Heart right ventricle (tissue), 16 donors: Measurements from ENCODE around the gene TCF7L2. TPM values are rescaled to one million over a fixed set of nuclear protein-coding genes. Genes with fewer than 3 reads are reported as not detected.

Experiments
- ATAC-seq, 8 donors: fragments of 200-7000 bp; cut with Tn5 transposase; one replicate each; pipeline ENCODE4 v1.9.1; 2020; ENCODE audit warnings: mild to moderate bottlenecking in 8 of 8, moderate library complexity in 8 of 8, moderate number of reproducible peaks in 1 of 8
- DNase-seq, 2 donors: peaks; one replicate each; pipeline ENCODE4 v3.0.0-alpha.2; 2020
- H3K27ac ChIP-seq, 10 donors: fragments of 200-600 bp; sonication (generic) in 2 of 10; one replicate each; pipeline versions ENCODE4 v1.5.0 to v1.8.0; 2020 to 2022; ENCODE audit warnings: mild to moderate bottlenecking in 3 of 10
- H3K27me3 ChIP-seq, 7 donors: fragments of 200-600 bp; one replicate each; pipeline ENCODE4 v1.8.0; 2021 to 2022; ENCODE audit warnings: mild to moderate bottlenecking in 2 of 7
- H3K36me3 ChIP-seq, 9 donors: fragments of 200-600 bp; sonication (generic) in 1 of 9; one replicate each; pipeline versions ENCODE4 v1.5.0 to v1.8.0; 2020 to 2022; ENCODE audit warnings: mild to moderate bottlenecking in 2 of 9
- H3K4me1 ChIP-seq, 9 donors: fragments of 200-600 bp; sonication (generic) in 1 of 9; one replicate each; pipeline versions ENCODE4 v1.5.0 to v1.8.0; 2020 to 2022; ENCODE audit warnings: mild to moderate bottlenecking in 4 of 9
- H3K4me3 ChIP-seq, 10 donors: fragments of 200-600 bp; sonication (generic) in 2 of 10; one replicate each; pipeline versions ENCODE4 v1.5.0 to v1.8.0; 2020 to 2022; ENCODE audit warnings: mild to moderate bottlenecking in 7 of 10, moderate library complexity in 2 of 10
- H3K9me3 ChIP-seq, 11 donors: fragments of 200-600 bp in 10 of 11; sonication (generic) in 2 of 11; one replicate each; pipeline versions ENCODE4 v1.5.0 to v1.8.0; 2013 to 2022; ENCODE audit warnings: mild to moderate bottlenecking in 2 of 11, control low read depth in 1 of 11, moderate library complexity in 1 of 11
- WGBS, 2 donors: extraction: QIAGEN DNeasy Blood & Tissue Kit; methylation state at CpG; one replicate each; pipeline ENCODE4 v1.1.7; 2013; ENCODE audit warnings: inconsistent platforms in 1 of 2; 5-methylcytosine and 5-hydroxymethylcytosine counted together
- intact Hi-C, 10 donors: fragments of 100-400 bp; cut with DNase I; formaldehyde crosslinking; loops; one replicate each; pipeline versions ENCODE4 v1.11.1 to v1.14.2; 2022
- polyA plus RNA-seq, 2 donors: library from polyadenylated mRNA; stranded (reverse); fragments of 200-250 nt; gene quantifications; one replicate each; pipeline ENCODE4 v1.2.3, GENCODE V29; 2013
- total RNA-seq, 10 donors: library from RNA; stranded (reverse); fragmentation: NEBNext Ultra II Directional in 3 of 10; extraction: Animal tissue kit (Norgen Biotek cat#: 25700) in 3 of 10; gene quantifications; one replicate each; pipeline versions ENCODE4 v1.2.1 to v1.2.4, GENCODE V29; 2021 to 2023
- TF ChIP-seq, protein P1 (sequence below), 9 donors: fragments of 200-600 bp; sonication (generic) in 2 of 9; IDR thresholded peaks; one replicate each; pipeline versions ENCODE4 v1.5.0 to v1.8.0; 2021 to 2022; ENCODE audit warnings: antibody characterized with exemption in 9 of 9, mild to moderate bottlenecking in 5 of 9, moderate library complexity in 1 of 9
- donor health status: Arrhythmogenic right ventricular cardiomyopathy.
- donor health status: ischemic (EF 13 %, LVEDD 7.1; RV severe dilation, severe dysfunction).
- donor health status: healthy with polysubstance abuse.
- donor health status: DM: no; HTN: yes; CAD: no.
- donor health status: DM: no; HTN: no; CAD: no.
- donor health status: ischemic (EF 25% LVEDD 6.9; RV normal size, moderate dysfunction).
- donor health status: ischemic (EF 25% LVEDD 5.7; RV mildly dilated, moderate dysfunction).
- donor health status: healthy.
- donor health status: DM: yes; HTN: yes; CAD: no.
- donor health status: Ischemic cardiomyopathy.
- donor health status: ischemic (EF 35%, LVEDD 5.7; RV mildly dilated, moderate dysfunction).
- donor health status: nonischemic (EF 11% LVEDD 7.7; RV severe dilation, severe dysfunction).
- donor health status: DM: yes; HTN: yes; CAD: no.
- donor health status: PGD.
- donor health status: ischemic (EF 29% LVEDD 5.4; RV normal size, mild dysfunction).
- donor health status: nonischemic (EF 23%, LVEDD 6.1; RV moderate dilation, normal function).

Gene TCF7L2
- total and polyA plus RNA-seq, 12 donors = 3.6 to 15.8 (median 11.8) TPM

DNA sequence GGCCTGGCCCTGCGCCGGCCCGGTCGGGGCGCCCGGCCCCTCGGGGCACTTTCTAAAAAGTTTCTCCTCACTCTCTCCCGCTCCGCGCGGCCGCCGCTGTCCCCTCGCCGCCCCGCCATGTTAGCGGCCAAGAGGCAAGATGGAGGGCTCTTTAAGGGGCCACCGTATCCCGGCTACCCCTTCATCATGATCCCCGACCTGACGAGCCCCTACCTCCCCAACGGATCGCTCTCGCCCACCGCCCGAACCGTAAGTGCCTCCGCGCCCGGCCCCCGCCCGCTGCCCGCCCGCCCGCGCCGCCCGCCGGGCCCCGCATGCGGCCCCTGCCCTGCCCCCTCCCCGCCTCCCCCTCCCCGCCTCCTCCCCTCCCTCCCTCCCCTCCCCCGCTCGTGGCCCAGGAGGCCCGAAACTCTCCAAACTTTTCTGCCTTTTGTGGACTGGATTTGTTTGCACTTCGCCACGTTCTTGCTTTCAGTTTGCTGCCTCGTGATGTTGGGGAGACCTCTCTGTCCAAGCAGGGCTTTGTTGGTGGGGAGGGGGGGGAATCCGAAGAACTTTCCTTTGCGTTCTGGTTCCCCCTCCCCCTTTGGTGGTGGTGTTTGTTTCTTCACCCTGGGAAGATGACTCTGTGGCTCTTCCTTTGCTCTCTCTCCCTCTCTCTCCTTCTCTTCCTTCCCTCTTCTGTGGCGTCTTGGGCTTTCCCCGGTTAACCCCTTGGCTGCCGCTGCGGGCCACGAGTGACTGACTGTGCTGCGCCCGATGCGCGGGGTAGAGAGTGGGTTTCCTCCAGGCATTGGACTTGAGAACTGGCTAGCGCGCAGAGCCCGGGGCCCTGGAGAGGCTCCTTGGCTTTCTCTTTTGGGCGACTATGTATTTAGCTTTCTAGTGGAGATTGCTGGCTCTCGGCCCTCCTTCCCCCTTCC lies 1.6 kb downstream of the TCF7L2 start:
- DNase-seq = peak; percentile 63 to 67

DNA sequence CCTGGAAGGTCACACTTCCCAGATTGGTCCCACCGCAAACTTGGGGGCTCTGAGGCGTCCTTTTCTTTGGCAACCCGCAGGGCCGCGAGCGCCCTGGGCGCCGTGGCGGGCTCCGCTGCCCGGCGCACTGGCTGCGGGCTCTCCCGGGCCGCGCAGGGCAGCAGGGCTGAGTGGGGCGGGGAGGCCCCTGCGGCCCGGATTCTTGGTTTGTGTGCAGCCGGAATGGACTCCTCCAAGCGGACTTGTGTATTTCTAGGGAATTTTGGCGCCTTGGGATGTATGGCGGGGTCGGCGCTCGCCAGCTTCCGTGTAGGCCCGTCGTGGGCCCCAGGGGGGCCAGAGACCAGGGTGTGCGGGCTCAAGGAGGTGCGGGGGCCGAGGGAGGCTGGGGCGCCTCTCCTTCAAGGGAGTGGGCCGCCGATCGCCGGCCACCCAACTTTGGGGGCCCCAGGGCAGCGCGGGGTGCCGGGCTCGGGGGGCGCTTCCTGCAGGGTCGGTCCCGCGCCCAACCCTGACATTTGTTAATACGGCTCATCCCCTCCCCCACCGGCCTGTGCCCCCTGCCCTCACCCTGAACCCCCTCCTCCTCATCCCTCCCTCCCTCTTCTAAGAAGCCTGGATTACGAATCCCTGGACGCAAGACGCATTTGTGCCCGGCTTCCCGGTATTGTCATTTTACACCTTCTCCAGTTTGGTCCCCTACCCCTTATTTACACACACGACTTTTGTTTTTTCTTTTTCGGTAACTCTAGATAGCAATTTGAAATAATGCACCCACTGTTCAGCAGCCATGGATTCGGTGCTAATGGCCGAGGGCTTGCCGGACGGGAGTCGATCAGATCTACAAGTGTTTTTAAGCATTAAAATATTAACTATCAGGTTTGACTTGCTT lies 2.5 kb downstream of the TCF7L2 start:
- H3K4me3 ChIP-seq = peak overlapping the region; percentile 62 to 90 (median 74)
- H3K4me1 ChIP-seq = peaks cover 9 to 60% (median 43%) of the 10 kb centered on the region in 9 donors
- TF ChIP-seq, protein P1, sequence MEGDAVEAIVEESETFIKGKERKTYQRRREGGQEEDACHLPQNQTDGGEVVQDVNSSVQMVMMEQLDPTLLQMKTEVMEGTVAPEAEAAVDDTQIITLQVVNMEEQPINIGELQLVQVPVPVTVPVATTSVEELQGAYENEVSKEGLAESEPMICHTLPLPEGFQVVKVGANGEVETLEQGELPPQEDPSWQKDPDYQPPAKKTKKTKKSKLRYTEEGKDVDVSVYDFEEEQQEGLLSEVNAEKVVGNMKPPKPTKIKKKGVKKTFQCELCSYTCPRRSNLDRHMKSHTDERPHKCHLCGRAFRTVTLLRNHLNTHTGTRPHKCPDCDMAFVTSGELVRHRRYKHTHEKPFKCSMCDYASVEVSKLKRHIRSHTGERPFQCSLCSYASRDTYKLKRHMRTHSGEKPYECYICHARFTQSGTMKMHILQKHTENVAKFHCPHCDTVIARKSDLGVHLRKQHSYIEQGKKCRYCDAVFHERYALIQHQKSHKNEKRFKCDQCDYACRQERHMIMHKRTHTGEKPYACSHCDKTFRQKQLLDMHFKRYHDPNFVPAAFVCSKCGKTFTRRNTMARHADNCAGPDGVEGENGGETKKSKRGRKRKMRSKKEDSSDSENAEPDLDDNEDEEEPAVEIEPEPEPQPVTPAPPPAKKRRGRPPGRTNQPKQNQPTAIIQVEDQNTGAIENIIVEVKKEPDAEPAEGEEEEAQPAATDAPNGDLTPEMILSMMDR (IDR thresholded peaks at IDR 0.05) = no peak
- ATAC-seq = peak in 4 of 8 donors; percentile 19 to 70 (median 21)
- H3K9me3 ChIP-seq = no peaks in the 10 kb centered on the region
- WGBS, 2 donors = 2 to 8% methylated on average over 59 of the region's 59 CpGs
- no peaks in the 10 kb centered on the region for H3K36me3 ChIP-seq
- H3K27me3 ChIP-seq = peaks cover 0 to 26% (median 0%) of the 10 kb centered on the region in 7 donors
- peak overlapping the region; percentile 84 to 97 (median 90) for H3K27ac ChIP-seq
- intact Hi-C loops = loop anchor here in 8 of 10 donors (5.0 to 10.0 kb wide), 13 partner anchors 50 to 475 kb away; no protein-coding TSS in a partner anchor
- DNase-seq = peak in 1 of 2 donors; percentile 26

More for the DNA sequence above, 1.6 kb downstream of the TCF7L2 start:
- Histone ChIP-seq H3K9me3 (no peaks in the 10 kb centered on the region), H3K27ac (peak overlapping the region; percentile 84 to 97 (median 90)), H3K4me1 (peaks cover 7 to 52% (median 34%) of the 10 kb centered on the region in 9 donors), H3K36me3 (no peaks in the 10 kb centered on the region), H3K4me3 (peak overlapping the region; percentile 62 to 90 (median 74)), H3K27me3 (peaks cover 0 to 26% (median 0%) of the 10 kb centered on the region in 7 donors)
- ATAC-seq = peak; percentile 2 to 43 (median 15)
- intact Hi-C loops = loop anchor here in 8 of 10 donors (5.0 to 10.0 kb wide), 13 partner anchors 51 to 474 kb away; no protein-coding TSS in a partner anchor
- WGBS, 2 donors = 0 to 1% methylated on average over 37 to 65 of the region's 65 CpGs
- TF ChIP-seq, protein P1 (IDR thresholded peaks at IDR 0.05) = no peak

DNA sequence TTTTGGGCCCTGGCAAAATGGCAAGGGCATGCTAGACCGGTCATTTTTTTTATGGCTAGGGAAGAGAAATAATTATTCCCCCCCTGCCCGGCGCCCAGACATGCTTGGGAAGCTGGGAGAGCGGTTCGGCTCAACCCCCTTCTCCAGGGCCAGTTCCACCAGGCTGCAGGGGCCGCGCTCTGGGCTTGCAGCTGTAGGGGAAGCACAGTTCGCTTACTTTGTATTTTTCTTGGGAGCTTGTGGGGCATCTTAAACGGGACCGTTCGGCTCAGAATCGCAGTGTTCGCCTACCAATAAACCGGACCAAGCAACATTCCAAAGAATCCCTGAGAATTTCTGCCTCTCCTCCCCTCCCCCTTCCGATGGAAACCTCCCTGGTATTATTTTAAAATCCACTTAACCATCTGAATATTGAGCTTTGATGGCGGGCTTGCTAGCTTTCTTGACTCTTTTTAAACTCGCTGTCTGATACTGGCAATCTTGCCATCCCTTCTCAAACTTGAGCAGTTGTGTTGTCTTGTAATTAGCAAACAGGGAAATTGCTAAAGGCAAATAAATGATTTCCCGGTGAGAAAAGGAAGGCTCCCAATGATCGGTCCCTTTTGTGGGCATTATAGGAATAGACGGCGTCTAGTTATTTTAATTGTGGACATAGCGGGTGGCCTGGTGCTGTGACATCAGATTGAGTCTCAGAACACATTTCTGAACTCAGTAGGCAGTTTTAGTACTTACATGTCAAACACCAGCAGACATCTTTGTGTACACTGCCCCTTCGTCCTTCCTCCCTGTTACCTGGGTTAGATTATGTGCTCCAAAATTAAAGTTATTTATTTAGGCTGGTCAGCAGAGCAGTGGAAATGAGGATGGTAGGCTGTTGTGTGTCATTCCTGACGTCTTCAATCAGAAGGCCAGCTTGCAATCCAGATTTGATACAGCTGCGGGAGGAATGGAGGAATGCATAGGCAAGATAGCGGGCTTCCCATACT lies 3.4 kb downstream of the TCF7L2 start:
- intact Hi-C loops = loop anchor here in 8 of 10 donors (5.0 to 10.0 kb wide), 13 partner anchors 49 to 476 kb away; no protein-coding TSS in a partner anchor
- ATAC-seq = no peak
- WGBS, 2 donors = 24 to 29% methylated on average over 26 of the region's 26 CpGs
- Histone ChIP-seq H3K27me3 (peaks cover 0 to 26% (median 0%) of the 10 kb centered on the region in 7 donors), H3K27ac (peak overlapping the region; percentile 84 to 97 (median 90)), H3K4me3 (peak overlapping the region; percentile 62 to 90 (median 74)), H3K4me1 (peaks cover 9 to 69% (median 51%) of the 10 kb centered on the region in 9 donors), H3K9me3 (no peaks in the 10 kb centered on the region), H3K36me3 (peaks cover 0 to 5% (median 0%) of the 10 kb centered on the region in 9 donors)
- DNase-seq = peak; percentile 38 to 45
- TF ChIP-seq, protein P1 (IDR thresholded peaks at IDR 0.05) = no peak
